Transverse colon (tissue), 4 donors: ENCODE data around the gene MAP4K4. TPM values are rescaled to one million over a fixed set of nuclear protein-coding genes. Genes with fewer than 3 reads are reported as not detected.

Experiments used
- DNase-seq: peaks from one replicate; pipeline ENCODE4 v3.0.0-alpha.2; 2019
- H3K27ac ChIP-seq, 4 donors: fragments of 200-600 bp; sonication (generic); 2 replicates each; pipeline ENCODE4 v1.5.1; 2016 to 2018; ENCODE audit warnings: inconsistent platforms in 4 of 4
- H3K27me3 ChIP-seq: fragments of 200-600 bp; sonication (generic); 2 replicates; pipeline ENCODE4 v1.5.1; 2017; ENCODE audit warnings: inconsistent platforms
- H3K36me3 ChIP-seq, 4 donors: fragments of 200-600 bp; sonication (generic); 2 replicates each; pipeline ENCODE4 v1.5.1; 2017 to 2019; ENCODE audit warnings: inconsistent platforms in 4 of 4
- H3K4me1 ChIP-seq, 4 donors: fragments of 200-600 bp; sonication (generic); 2 replicates each; pipeline ENCODE4 v1.5.1; 2017 to 2020; ENCODE audit warnings: inconsistent platforms in 4 of 4
- H3K4me3 ChIP-seq, 4 donors: fragments of 200-600 bp; sonication (generic); 1 replicate in 1 of 4; 2 replicates in 3 of 4; pipeline versions ENCODE4 v1.5.1 to v1.6.1; 2017 to 2019; ENCODE audit warnings: inconsistent platforms in 4 of 4
- H3K9me3 ChIP-seq, 2 donors: fragments of 200-600 bp; sonication (generic); 2 replicates each; pipeline ENCODE4 v1.5.1; 2017 to 2019; ENCODE audit warnings: inconsistent platforms in 2 of 2
- CTCF ChIP-seq, 5 experiments: fragments of 200-600 bp in 3 of 5; fragments of 450-650 bp in 2 of 5; sonication (generic) in 3 of 5; IDR thresholded peaks; 1 replicate in 2 of 5; 2 replicates in 3 of 5; pipeline ENCODE4 v1.5.1; 2016 to 2017; ENCODE audit warnings: antibody characterized with exemption in 5 of 5, inconsistent platforms in 3 of 5, mild to moderate bottlenecking in 2 of 5, moderate library complexity in 1 of 5
- EP300 ChIP-seq: sonication (generic); formaldehyde crosslinking; IDR thresholded peaks from one replicate; pipeline ENCODE4 v1.6.1; 2017; ENCODE audit warnings: antibody characterized with exemption, low read depth
- POLR2A ChIP-seq: fragments of 450-650 bp; IDR thresholded peaks from one replicate; pipeline ENCODE4 v1.6.1; 2016; ENCODE audit warnings: antibody characterized with exemption, mild to moderate bottlenecking, moderate library complexity
- POLR2AphosphoS5 ChIP-seq, 3 donors: sonication (generic); formaldehyde crosslinking; IDR thresholded peaks; one replicate each; pipeline ENCODE4 v1.6.1; 2016; ENCODE audit warnings: antibody characterized with exemption in 3 of 3
- WGBS, 2 donors: methylation state at CpG; one replicate each; pipeline ENCODE4 v1.1.5; 2018; ENCODE audit warnings: low coverage in 1 of 2; 5-methylcytosine and 5-hydroxymethylcytosine counted together
- in situ Hi-C, 4 donors: fragments of 200-750 bp; cut with MboI; loops; one replicate each; pipeline versions ENCODE4 v1.15.0 to v1.15.1; 2017; ENCODE audit warnings: low sequenced_read_pairs in 3 of 4, low pct_ligation_motif_present in 1 of 4, low pct_unique_long_range_greater_than_20kb in 1 of 4
- intact Hi-C: fragments of 100-400 bp; cut with DNase I; formaldehyde crosslinking; loops from one replicate; pipeline ENCODE4 v1.15.1; 2023; ENCODE audit warnings: low total_unique reads
- total RNA-seq, 4 donors: library from RNA; depleted of rRNA; stranded (reverse); fragments of >200 nt; gene quantifications; one replicate each; pipeline ENCODE4 v1.1.0, GENCODE V29; 2016

Gene MAP4K4
- total RNA-seq, 4 donors from 2014 or later: 20.3 to 42.3 (median 29.6) TPM

- Histone ChIP-seq H3K36me3 (no peaks in the 10 kb centered on the region), H3K27me3 (no peaks in the 10 kb centered on the region), H3K27ac (no peak overlapping the region), H3K4me3 (no peak overlapping the region), H3K4me1 (peaks cover 0 to 39% (median 12%) of the 10 kb centered on the region in 4 donors), H3K9me3 (no peaks in the 10 kb centered on the region)
- WGBS, 2 donors: 55 to 69% methylated on average over 2 to 4 of the region's 4 CpGs
- DNase-seq: no peak
- TF ChIP-seq CTCF (IDR thresholded peaks at IDR 0.05): no peak
- TF ChIP-seq POLR2AphosphoS5 (IDR thresholded peaks at IDR 0.05): no peak
- no peak for TF ChIP-seq POLR2A
- intact Hi-C loops (no loop called here), in situ Hi-C loops (no loop called here)
Measured at GRCh38 chr2:101788995-101789970, 91.8 kb downstream of the MAP4K4 start.

- H3K36me3 ChIP-seq: no peaks in the 10 kb centered on the region
- intact Hi-C loops: no loop called here
- no peak for DNase-seq
- in situ Hi-C loops: no loop called here
- H3K27ac ChIP-seq: peak overlapping the region in 3 of 4 donors; percentile 7 to 37 (median 7)
- H3K9me3 ChIP-seq: no peaks in the 10 kb centered on the region
- no peak overlapping the region for H3K4me3 ChIP-seq
- WGBS, 2 donors: 83 to 91% methylated on average over 5 of the region's 5 CpGs
- H3K4me1 ChIP-seq: peaks cover 0 to 44% (median 13%) of the 10 kb centered on the region in 4 donors
- TF ChIP-seq POLR2A (no peak), EP300 (no peak), POLR2AphosphoS5 (IDR thresholded peaks at IDR 0.05) (no peak), CTCF (IDR thresholded peaks at IDR 0.05) (no peak)
- no peaks in the 10 kb centered on the region for H3K27me3 ChIP-seq
Measured at GRCh38 chr2:101790416-101790815, 92.9 kb downstream of the MAP4K4 start.

- intact Hi-C loops: no loop called here
- Histone ChIP-seq H3K36me3 (no peaks in the 10 kb centered on the region), H3K9me3 (no peaks in the 10 kb centered on the region), H3K27ac (peak overlapping the region in 3 of 4 donors; percentile 7 to 37 (median 7)), H3K4me3 (no peak overlapping the region), H3K4me1 (peaks cover 0 to 44% (median 13%) of the 10 kb centered on the region in 4 donors), H3K27me3 (no peaks in the 10 kb centered on the region)
- no peak for DNase-seq
- no peak for TF ChIP-seq EP300
- TF ChIP-seq POLR2AphosphoS5 (IDR thresholded peaks at IDR 0.05): peak in 1 of 3 donors; percentile 10
- in situ Hi-C loops: no loop called here
- WGBS, 2 donors: 74 to 84% methylated on average over 4 of the region's 4 CpGs
Measured at GRCh38 chr2:101790857-101791256, 93.3 kb downstream of the MAP4K4 start.

- TF ChIP-seq EP300 (no peak), CTCF (IDR thresholded peaks at IDR 0.05) (no peak), POLR2AphosphoS5 (IDR thresholded peaks at IDR 0.05) (no peak), POLR2A (no peak)
Measured at GRCh38 chr2:101792208-101792607, 94.7 kb downstream of the MAP4K4 start.

More at GRCh38 chr2:101792208-101792607, 94.7 kb downstream of the MAP4K4 start:
- no peak for DNase-seq
- H3K27me3 ChIP-seq: no peaks in the 10 kb centered on the region
- H3K4me3 ChIP-seq: no peak overlapping the region
- peaks cover 0 to 38% (median 13%) of the 10 kb centered on the region in 4 donors for H3K4me1 ChIP-seq
- 86 to 98% methylated on average over 5 of the region's 5 CpGs for WGBS, 2 donors
- H3K9me3 ChIP-seq: no peaks in the 10 kb centered on the region
- in situ Hi-C loops: no loop called here
- H3K27ac ChIP-seq: no peak overlapping the region
- no peaks in the 10 kb centered on the region for H3K36me3 ChIP-seq
- intact Hi-C loops: no loop called here
